ENCODE data around the gene LILRB1.
"Not testable (repeated sequence)": the region's sequence is repeated elsewhere in the genome, so short reads cannot be mapped to it uniquely, and the experiment has no call there.

The LILRB1 gene

GRCh38 chr19:54667217-54667616 lies 36.9 kb downstream of the LILRB1 start:
- no peak for DNase-seq

GRCh38 chr19:54668353-54668752 lies 38.1 kb downstream of the LILRB1 start:
- DNase-seq, result no peak

GRCh38 chr19:54670576-54671357 lies 40.5 kb downstream of the LILRB1 start:
- DNase-seq, result no peak

GRCh38 chr19:54673222-54673621 lies 42.9 kb downstream of the LILRB1 start:
- no peak for DNase-seq

GRCh38 chr19:54674021-54674617 lies 43.8 kb downstream of the LILRB1 start:
- DNase-seq, result no peak

GRCh38 chr19:54676210-54676834 lies 46.0 kb downstream of the LILRB1 start:
- DNase-seq, result not testable (repeated sequence)

- DNase-seq, result no peak
These were observed 46.9 kb downstream of the LILRB1 start for GRCh38 chr19:54677217-54677616.

- not testable (repeated sequence) for DNase-seq
These were observed 51.3 kb downstream of the LILRB1 start for GRCh38 chr19:54681596-54681995.

GRCh38 chr19:54682306-54682856 lies 52.1 kb downstream of the LILRB1 start:
- no peak for DNase-seq

- DNase-seq, result no peak
These were observed 54.2 kb downstream of the LILRB1 start for GRCh38 chr19:54684527-54684926.
